Measurements from ENCODE around the gene ACTG2. TPM values are rescaled to one million over a fixed set of nuclear protein-coding genes. Genes with fewer than 3 reads are reported as not detected.

Gene ACTG2
- total RNA-seq, 1 experiment from 2014 or later = 2.7 TPM

- ChIA-PET POLR2A (ENCODE audit: low non-redundant PET) (interaction anchor here (0.8 kb wide), 1 partner anchor 32 kb away, joined by 4 read pairs; no protein-coding TSS in a partner anchor), CTCF (no interaction called here)
- Histone ChIP-seq H3K27me3 (replicated peaks; ENCODE audit: insufficient read depth, low read depth, low read length, poor library complexity) (no peaks in the 10 kb centered on the region), H3K9me3 (ENCODE audit: low read depth, low read length, poor library complexity, severe bottlenecking) (no peaks in the 10 kb centered on the region), H3K4me1 (ENCODE audit: insufficient read depth, low read length, poor library complexity, severe bottlenecking) (no peaks in the 10 kb centered on the region), H3K36me3 (ENCODE audit: insufficient read depth, low read length, poor library complexity, severe bottlenecking) (peaks cover 73% of the 10 kb centered on the region), H3K4me3 (ENCODE audit: low read depth, low read length, poor library complexity, severe bottlenecking) (no peak overlapping the region), H3K27ac (ENCODE audit: low read depth, low read length, poor library complexity, severe bottlenecking) (no peak overlapping the region)
- intact Hi-C loops (cut with micrococcal nuclease; ENCODE audit: unreplicated experiment) = no loop called here
- BruUV-seq (replicated peaks) = no TSS peak
- DNase-seq (ENCODE audit: low spot score) = no peak
- no peak for TF ChIP-seq EZH2 (IDR thresholded peaks at IDR 0.05; ENCODE audit: borderline replicate concordance, low read depth, low read length, poor library complexity, severe bottlenecking)
- no peak for TF ChIP-seq CTCF (conservative IDR thresholded peaks at IDR 0.05; ENCODE audit: low read depth, low read length)
Measured at GRCh38 chr2:73947412-73948018, 54.7 kb downstream of the ACTG2 start.

DNA sequence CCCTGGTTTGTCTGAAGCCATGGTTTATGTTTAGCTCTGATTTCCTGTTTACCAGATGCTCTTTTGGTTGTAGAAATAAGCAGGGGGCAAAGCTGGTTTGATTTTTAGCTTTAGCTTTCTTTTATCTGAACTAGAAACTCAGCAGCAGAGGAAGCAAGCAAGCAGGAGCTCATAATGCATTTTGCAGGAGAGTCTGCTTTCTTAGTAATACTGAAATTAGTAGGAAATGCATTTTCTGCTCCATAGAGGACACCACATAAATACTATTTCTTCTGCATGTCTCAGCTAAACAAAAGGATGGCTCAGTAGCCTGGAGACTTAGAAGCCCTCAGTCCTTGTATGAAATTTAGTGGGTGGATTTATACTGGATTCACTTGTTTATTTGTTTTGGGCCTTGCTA lies 57.0 kb downstream of the ACTG2 start:
- no peak for DNase-seq (ENCODE audit: low spot score)
- POLR2A ChIA-PET (ENCODE audit: low non-redundant PET) = interaction anchor here (0.7 kb wide), 1 partner anchor 31 kb away, joined by 3 read pairs; no protein-coding TSS in a partner anchor
- Histone ChIP-seq H3K27ac (ENCODE audit: low read depth, low read length, poor library complexity, severe bottlenecking) (no peak overlapping the region), H3K9me3 (ENCODE audit: low read depth, low read length, poor library complexity, severe bottlenecking) (no peaks in the 10 kb centered on the region), H3K27me3 (replicated peaks; ENCODE audit: insufficient read depth, low read depth, low read length, poor library complexity) (no peaks in the 10 kb centered on the region), H3K4me1 (ENCODE audit: insufficient read depth, low read length, poor library complexity, severe bottlenecking) (no peaks in the 10 kb centered on the region), H3K36me3 (ENCODE audit: insufficient read depth, low read length, poor library complexity, severe bottlenecking) (peaks cover 66% of the 10 kb centered on the region), H3K4me3 (ENCODE audit: low read depth, low read length, poor library complexity, severe bottlenecking) (no peak overlapping the region)
- TF ChIP-seq EZH2 (IDR thresholded peaks at IDR 0.05; ENCODE audit: borderline replicate concordance, low read depth, low read length, poor library complexity, severe bottlenecking) (no peak), CTCF (conservative IDR thresholded peaks at IDR 0.05; ENCODE audit: low read depth, low read length) (no peak)
- CTCF ChIA-PET = no interaction called here
- intact Hi-C loops (cut with micrococcal nuclease; ENCODE audit: unreplicated experiment) = no loop called here
- BruUV-seq (replicated peaks) = no TSS peak

DNA sequence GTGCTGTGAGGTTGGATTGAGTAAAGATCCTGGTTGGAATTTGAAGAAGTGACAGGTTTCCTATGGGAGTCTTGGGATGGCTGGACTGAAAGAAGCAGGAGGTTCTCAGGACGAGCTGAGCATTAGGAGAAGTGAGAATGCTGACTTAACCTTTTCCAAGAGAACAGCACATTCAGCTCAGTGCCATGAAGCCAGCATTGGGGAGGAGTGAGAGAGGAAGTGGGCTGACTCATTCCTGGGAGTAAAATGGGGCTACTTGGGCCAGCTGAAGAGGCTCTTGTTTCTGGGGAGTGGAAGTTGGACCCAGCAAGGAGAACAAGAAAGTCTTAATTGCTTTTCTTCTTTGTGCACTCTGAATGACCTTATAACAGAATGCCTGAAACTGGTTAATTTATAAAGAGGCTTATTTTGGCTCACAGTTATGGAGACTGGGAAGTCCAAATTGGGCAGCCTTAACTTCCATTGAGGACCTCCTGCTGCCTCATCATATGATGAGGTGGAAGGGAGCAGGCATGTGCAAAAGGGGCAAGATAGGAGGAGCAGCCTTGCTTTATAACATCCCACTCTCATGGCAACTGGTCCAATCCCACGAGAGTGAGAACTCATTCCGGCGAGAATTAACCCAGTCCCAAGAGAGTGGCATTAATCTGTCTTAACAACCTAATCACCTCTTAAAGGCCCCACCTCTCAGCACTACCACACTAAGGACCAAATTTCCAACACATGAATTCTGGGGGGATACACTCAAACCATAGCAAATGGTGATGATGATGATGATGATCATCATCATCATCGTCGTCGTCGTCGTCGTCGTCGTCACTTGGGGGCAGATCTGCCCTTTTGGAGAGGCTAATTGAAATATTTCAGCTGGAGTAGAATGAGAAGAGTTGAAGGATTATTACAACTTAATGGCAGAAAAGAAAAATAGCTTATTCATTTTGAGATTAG lies 60.0 kb downstream of the ACTG2 start:
- no peak for TF ChIP-seq EZH2 (IDR thresholded peaks at IDR 0.05; ENCODE audit: borderline replicate concordance, low read depth, low read length, poor library complexity, severe bottlenecking)
- no peak for TF ChIP-seq CTCF (conservative IDR thresholded peaks at IDR 0.05; ENCODE audit: low read depth, low read length)
- Histone ChIP-seq H3K4me1 (ENCODE audit: insufficient read depth, low read length, poor library complexity, severe bottlenecking) (no peaks in the 10 kb centered on the region), H3K9me3 (ENCODE audit: low read depth, low read length, poor library complexity, severe bottlenecking) (no peaks in the 10 kb centered on the region), H3K27ac (ENCODE audit: low read depth, low read length, poor library complexity, severe bottlenecking) (no peak overlapping the region), H3K27me3 (replicated peaks; ENCODE audit: insufficient read depth, low read depth, low read length, poor library complexity) (no peaks in the 10 kb centered on the region), H3K36me3 (ENCODE audit: insufficient read depth, low read length, poor library complexity, severe bottlenecking) (peaks cover 48% of the 10 kb centered on the region), H3K4me3 (ENCODE audit: low read depth, low read length, poor library complexity, severe bottlenecking) (no peak overlapping the region)
- intact Hi-C loops (cut with micrococcal nuclease; ENCODE audit: unreplicated experiment) = no loop called here
- CTCF ChIA-PET = interaction anchor here (0.5 to 0.7 kb wide), 2 partner anchors 890 to 1725 kb away, joined by 3 to 4 read pairs; no protein-coding TSS in a partner anchor
- no TSS peak for BruUV-seq (replicated peaks)
- POLR2A ChIA-PET (ENCODE audit: low non-redundant PET) = no interaction called here
- DNase-seq (ENCODE audit: low spot score) = no peak
